ENCODE measurements around the gene COL4A1.

DNA sequence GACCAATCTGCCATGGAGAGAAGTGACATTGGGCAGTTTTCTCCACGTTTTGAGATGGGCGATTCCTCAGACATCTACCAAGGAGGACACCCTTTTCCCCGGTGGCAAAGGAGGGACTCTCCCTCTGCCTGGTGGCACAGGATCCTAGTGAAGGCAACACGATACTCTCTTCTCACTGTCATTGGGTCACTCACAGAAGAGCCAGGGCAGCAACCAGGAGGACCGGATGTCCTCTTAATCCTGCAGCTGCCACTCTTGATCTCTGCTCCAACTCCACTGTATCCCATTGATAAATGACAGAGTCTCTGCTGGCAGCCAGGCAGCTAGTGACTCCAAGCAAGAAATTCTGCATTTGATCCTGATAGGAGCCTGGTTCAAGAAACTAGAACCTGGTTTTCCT lies 42.3 kb upstream of the COL4A1 start:
- TF ChIP-seq, protein P1, sequence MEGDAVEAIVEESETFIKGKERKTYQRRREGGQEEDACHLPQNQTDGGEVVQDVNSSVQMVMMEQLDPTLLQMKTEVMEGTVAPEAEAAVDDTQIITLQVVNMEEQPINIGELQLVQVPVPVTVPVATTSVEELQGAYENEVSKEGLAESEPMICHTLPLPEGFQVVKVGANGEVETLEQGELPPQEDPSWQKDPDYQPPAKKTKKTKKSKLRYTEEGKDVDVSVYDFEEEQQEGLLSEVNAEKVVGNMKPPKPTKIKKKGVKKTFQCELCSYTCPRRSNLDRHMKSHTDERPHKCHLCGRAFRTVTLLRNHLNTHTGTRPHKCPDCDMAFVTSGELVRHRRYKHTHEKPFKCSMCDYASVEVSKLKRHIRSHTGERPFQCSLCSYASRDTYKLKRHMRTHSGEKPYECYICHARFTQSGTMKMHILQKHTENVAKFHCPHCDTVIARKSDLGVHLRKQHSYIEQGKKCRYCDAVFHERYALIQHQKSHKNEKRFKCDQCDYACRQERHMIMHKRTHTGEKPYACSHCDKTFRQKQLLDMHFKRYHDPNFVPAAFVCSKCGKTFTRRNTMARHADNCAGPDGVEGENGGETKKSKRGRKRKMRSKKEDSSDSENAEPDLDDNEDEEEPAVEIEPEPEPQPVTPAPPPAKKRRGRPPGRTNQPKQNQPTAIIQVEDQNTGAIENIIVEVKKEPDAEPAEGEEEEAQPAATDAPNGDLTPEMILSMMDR (IDR thresholded peaks at IDR 0.05; ENCODE audit: insufficient read depth, low read depth, low read length): no peak
- no peak for TF ChIP-seq EZH2 (IDR thresholded peaks at IDR 0.05; ENCODE audit: insufficient read depth, low read length)
